Gastrocnemius medialis (tissue), 4 donors: ENCODE measurements around the gene PP2D1. TPM values are rescaled to one million over a fixed set of nuclear protein-coding genes. Genes with fewer than 3 reads are reported as not detected.
A peak's percentile ranks its signal among the peaks of the same experiment; 100 is the strongest.

Source experiments
- ATAC-seq, 2 donors: fragments of 150-250 bp; one replicate each; pipeline ENCODE4 v1.9.1; 2016
- DNase-seq, 2 donors: peaks; one replicate each; pipeline ENCODE4 v3.0.0-alpha.2; 2019
- H3K27ac ChIP-seq, 4 donors: fragments of 200-600 bp; sonication (generic); 1 replicate in 1 of 4; 2 replicates in 3 of 4; pipeline ENCODE4 v1.5.1; 2016 to 2018; ENCODE audit warnings: mild to moderate bottlenecking in 2 of 4, moderate library complexity in 1 of 4
- H3K27me3 ChIP-seq, 3 donors: fragments of 200-600 bp; sonication (generic) in 2 of 3; 1 replicate in 1 of 3; 2 replicates in 2 of 3; pipeline versions ENCODE4 v1.5.1 to v1.6.0; 2016 to 2019; ENCODE audit warnings: mild to moderate bottlenecking in 1 of 3, moderate library complexity in 1 of 3
- H3K36me3 ChIP-seq, 2 donors: fragments of 200-600 bp; sonication (generic) in 1 of 2; one replicate each; pipeline ENCODE4 v1.5.1; 2017 to 2018
- H3K4me1 ChIP-seq, 2 donors: fragments of 200-600 bp; sonication (generic) in 1 of 2; one replicate each; pipeline ENCODE4 v1.5.1; 2016 to 2017; ENCODE audit warnings: mild to moderate bottlenecking in 2 of 2
- H3K4me3 ChIP-seq, 4 donors: fragments of 200-600 bp; sonication (generic) in 3 of 4; 1 replicate in 1 of 4; 2 replicates in 3 of 4; pipeline ENCODE4 v1.5.1; 2016 to 2019; ENCODE audit warnings: mild to moderate bottlenecking in 2 of 4
- H3K9me3 ChIP-seq, 3 donors: fragments of 200-600 bp; sonication (generic) in 2 of 3; 1 replicate in 1 of 3; 2 replicates in 2 of 3; pipeline ENCODE4 v1.5.1; 2016 to 2019
- POLR2A ChIP-seq, 2 donors: fragments of 450-650 bp; IDR thresholded peaks; one replicate each; pipeline ENCODE4 v1.6.1; 2017; ENCODE audit warnings: antibody characterized with exemption in 2 of 2, mild to moderate bottlenecking in 2 of 2, moderate library complexity in 2 of 2
- in situ Hi-C, 4 donors: fragments of 200-750 bp; cut with MboI; loops; one replicate each; pipeline versions ENCODE4 v1.15.0 to v1.8.0; 2017; ENCODE audit warnings: low sequenced_read_pairs in 4 of 4
- intact Hi-C: fragments of 100-400 bp; cut with DNase I; formaldehyde crosslinking; loops from one replicate; pipeline ENCODE4 v1.15.1; 2023; ENCODE audit warnings: low total_unique reads
- total RNA-seq, 4 donors: library from RNA; depleted of rRNA; stranded (reverse); fragments of >200 nt; gene quantifications; one replicate each; pipeline versions ENCODE4 v1.1.0 to v1.2.3, GENCODE V29; 2016
- TF ChIP-seq, protein P1 (sequence below), 5 experiments: fragments of 450-650 bp in 3 of 5; fragments of 200-600 bp in 2 of 5; sonication (generic) in 2 of 5; IDR thresholded peaks in 4 of 5; conservative IDR thresholded peaks in 1 of 5; 1 replicate in 4 of 5; 2 replicates in 1 of 5; pipeline ENCODE4 v1.5.1; 2016 to 2019; ENCODE audit warnings: antibody characterized with exemption in 5 of 5, mild to moderate bottlenecking in 3 of 5, moderate library complexity in 3 of 5

Gene PP2D1
- total RNA-seq, 4 donors from 2014 or later = not detected

DNA sequence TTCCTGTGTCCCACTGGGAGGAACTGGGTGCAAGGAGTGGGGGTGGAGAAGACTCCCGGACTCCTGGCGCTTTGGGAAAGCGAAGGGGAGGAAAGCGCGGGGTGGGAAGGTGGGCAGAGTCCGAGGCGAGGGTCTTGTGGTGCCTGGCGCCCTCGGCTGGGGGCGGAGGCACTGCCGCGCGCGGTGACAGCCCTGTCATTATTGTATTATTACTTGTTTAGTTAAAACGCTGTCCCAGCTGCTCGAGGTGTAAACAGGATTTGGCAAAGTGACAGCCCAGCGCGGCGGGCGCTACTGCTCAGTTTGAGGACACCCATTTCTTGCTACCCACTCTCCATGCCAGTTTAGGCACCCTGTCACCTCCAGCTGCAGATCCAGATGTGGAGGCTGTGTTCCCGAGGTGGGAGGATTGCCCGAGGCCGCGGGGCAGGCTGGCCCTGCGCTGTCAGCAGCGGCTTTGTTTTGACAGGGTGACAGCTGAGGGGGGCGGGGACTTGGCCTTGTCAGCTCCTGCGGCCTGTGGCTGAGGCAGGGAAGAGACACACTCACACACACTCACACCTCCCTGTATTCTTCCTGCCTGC, 29.2 kb upstream of the PP2D1 start:
- DNase-seq = peak; percentile 94 to 96
- peak; percentile 66 to 75 for ATAC-seq
- H3K27me3 ChIP-seq = no peaks in the 10 kb centered on the region
- H3K4me1 ChIP-seq = peaks cover 25 to 35% of the 10 kb centered on the region in 2 donors
- in situ Hi-C loops (loop anchor here in 2 of 4 donors (10.0 kb wide), 2 partner anchors 96 to 144 kb away; partner anchors contain the start of genes RAB5A (in 1 of the 2) and SGO1 (in 1 of the 2)), intact Hi-C loops (loop anchor here (2.0 to 5.0 kb wide), 2 partner anchors 14 to 154 kb away; no protein-coding TSS in a partner anchor)
- peak overlapping the region; percentile 79 to 94 (median 89) for H3K4me3 ChIP-seq
- TF ChIP-seq POLR2A (IDR thresholded peaks at IDR 0.05) = peak; percentile 40 to 77
- TF ChIP-seq, protein P1, sequence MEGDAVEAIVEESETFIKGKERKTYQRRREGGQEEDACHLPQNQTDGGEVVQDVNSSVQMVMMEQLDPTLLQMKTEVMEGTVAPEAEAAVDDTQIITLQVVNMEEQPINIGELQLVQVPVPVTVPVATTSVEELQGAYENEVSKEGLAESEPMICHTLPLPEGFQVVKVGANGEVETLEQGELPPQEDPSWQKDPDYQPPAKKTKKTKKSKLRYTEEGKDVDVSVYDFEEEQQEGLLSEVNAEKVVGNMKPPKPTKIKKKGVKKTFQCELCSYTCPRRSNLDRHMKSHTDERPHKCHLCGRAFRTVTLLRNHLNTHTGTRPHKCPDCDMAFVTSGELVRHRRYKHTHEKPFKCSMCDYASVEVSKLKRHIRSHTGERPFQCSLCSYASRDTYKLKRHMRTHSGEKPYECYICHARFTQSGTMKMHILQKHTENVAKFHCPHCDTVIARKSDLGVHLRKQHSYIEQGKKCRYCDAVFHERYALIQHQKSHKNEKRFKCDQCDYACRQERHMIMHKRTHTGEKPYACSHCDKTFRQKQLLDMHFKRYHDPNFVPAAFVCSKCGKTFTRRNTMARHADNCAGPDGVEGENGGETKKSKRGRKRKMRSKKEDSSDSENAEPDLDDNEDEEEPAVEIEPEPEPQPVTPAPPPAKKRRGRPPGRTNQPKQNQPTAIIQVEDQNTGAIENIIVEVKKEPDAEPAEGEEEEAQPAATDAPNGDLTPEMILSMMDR (IDR thresholded peaks at IDR 0.05 in 4 of 5, conservative IDR thresholded peaks at IDR 0.05 in 1 of 5) = no peak
- no peaks in the 10 kb centered on the region for H3K9me3 ChIP-seq
- H3K36me3 ChIP-seq = no peaks in the 10 kb centered on the region
- H3K27ac ChIP-seq = peak overlapping the region; percentile 95 to 99 (median 99)

DNA sequence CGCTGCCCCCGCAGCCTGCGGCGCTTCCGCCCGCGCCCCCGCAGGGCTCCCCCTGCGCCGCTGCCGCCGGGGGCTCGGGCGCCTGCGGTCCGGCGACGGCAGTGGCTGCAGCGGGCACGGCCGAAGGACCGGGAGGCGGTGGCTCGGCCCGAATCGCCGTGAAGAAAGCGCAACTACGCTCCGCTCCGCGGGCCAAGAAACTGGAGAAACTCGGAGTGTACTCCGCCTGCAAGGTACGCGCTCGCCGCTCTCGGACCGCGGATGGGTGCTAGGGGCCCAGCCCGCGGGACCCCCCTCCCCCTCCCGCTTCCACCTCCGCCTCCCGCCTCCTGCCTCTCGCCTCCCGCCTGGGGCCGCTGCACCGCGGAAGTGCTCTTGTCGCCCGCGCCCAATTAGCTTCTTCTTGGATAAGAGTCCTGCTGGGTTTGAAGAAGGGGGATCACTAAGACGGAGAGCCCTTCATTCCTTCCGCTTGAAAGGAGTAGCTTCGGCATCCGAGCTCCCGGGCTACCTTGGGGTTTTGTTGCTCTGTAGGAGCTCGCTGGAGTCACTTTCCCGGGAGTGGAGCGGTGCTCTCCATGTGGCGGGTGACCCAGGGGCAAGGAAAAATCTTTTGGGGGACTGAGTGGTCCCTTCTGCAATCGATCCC, 28.6 kb upstream of the PP2D1 start:
- Histone ChIP-seq H3K27ac (peak overlapping the region; percentile 95 to 99 (median 99)), H3K36me3 (no peaks in the 10 kb centered on the region), H3K9me3 (no peaks in the 10 kb centered on the region), H3K27me3 (no peaks in the 10 kb centered on the region), H3K4me1 (peaks cover 25 to 35% of the 10 kb centered on the region in 2 donors), H3K4me3 (peak overlapping the region; percentile 79 to 94 (median 89))
- intact Hi-C loops (loop anchor here (1.0 to 5.0 kb wide), 4 partner anchors 14 to 153 kb away; partner anchors contain the start of gene RAB5A), in situ Hi-C loops (loop anchor here in 2 of 4 donors (10.0 kb wide), 2 partner anchors 96 to 144 kb away; partner anchors contain the start of genes RAB5A (in 1 of the 2) and SGO1 (in 1 of the 2))
- DNase-seq (peak; percentile 78 to 81), ATAC-seq (peak; percentile 67 to 68)
- TF ChIP-seq, protein P1 (IDR thresholded peaks at IDR 0.05 in 4 of 5, conservative IDR thresholded peaks at IDR 0.05 in 1 of 5) = peak in 1 of 5 experiments; percentile 34
- peak; percentile 5 to 51 for TF ChIP-seq POLR2A (IDR thresholded peaks at IDR 0.05)

DNA sequence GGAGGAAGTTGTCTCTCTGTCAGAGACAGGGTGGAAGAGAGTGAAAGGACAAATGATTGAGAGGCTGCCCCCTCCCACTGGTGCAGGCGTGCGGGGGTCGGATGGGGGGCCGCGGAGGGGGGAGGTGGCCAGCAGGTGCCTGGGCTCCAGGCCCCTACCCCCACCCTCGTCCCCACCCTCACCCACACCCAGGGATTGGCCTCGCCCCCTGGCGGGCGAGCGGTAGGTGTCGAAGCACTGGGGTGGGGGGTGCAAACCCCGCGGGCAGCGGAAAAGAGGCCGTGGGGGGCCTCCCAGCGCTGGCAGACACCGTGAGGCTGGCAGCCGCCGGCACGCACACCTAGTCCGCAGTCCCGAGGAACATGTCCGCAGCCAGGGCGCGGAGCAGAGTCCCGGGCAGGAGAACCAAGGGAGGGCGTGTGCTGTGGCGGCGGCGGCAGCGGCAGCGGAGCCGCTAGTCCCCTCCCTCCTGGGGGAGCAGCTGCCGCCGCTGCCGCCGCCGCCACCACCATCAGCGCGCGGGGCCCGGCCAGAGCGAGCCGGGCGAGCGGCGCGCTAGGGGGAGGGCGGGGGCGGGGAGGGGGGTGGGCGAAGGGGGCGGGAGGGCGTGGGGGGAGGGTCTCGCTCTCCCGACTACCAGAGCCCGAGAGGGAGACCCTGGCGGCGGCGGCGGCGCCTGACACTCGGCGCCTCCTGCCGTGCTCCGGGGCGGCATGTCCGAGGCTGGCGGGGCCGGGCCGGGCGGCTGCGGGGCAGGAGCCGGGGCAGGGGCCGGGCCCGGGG, 27.9 kb upstream of the PP2D1 start, which contains the start of gene KAT2B:
Gene KAT2B (plus strand): TSS at position 682 of the 783 bp plus-strand sequence. CDS start 32 bp downstream, at position 714.
- peak within 1 kb of the TSS; percentile 95 to 99 (median 99) for H3K27ac ChIP-seq
- ATAC-seq (peak; percentile 62 to 71), DNase-seq (peak; percentile 71 to 79)
- H3K4me3 ChIP-seq = peak within 1 kb of the TSS; percentile 79 to 94 (median 90)
- H3K27me3 ChIP-seq = no peaks in the 10 kb centered on the region
- intact Hi-C loops = loop anchor here (1.0 to 5.0 kb wide), 5 partner anchors 15 to 153 kb away; partner anchors contain the start of genes RAB5A and SGO1
- TF ChIP-seq, protein P1 (IDR thresholded peaks at IDR 0.05 in 4 of 5, conservative IDR thresholded peaks at IDR 0.05 in 1 of 5) = peak; percentile 47 to 88 (median 74)
- TF ChIP-seq POLR2A (IDR thresholded peaks at IDR 0.05) = peak; percentile 33 to 75
- in situ Hi-C loops = loop anchor here (5.0 to 10.0 kb wide), 3 partner anchors 93 to 145 kb away; partner anchors contain the start of genes RAB5A (in 4 of the 4) and SGO1 (in 2 of the 4)
- no peaks in the 10 kb centered on the region for H3K36me3 ChIP-seq
- H3K9me3 ChIP-seq = no peaks in the 10 kb centered on the region
- peaks cover 25 to 35% of the 10 kb centered on the region in 2 donors for H3K4me1 ChIP-seq

DNA sequence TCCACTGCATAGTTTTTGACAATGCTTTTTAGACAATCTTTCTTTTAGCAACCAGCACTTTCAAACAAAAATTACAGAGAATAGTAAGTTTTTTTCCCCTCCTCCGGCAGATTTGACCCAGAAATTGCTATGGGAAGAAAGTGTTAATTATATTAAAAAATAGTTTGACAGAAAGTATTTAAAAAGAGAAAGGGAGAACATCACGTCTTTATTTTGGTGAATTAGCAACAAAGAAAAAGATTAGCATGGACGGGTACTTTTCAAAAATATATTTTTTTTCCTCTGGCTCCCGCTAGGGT, 27.4 kb upstream of the PP2D1 start:
- intact Hi-C loops (loop anchor here (1.0 kb wide), 1 partner anchor 147 kb away; the partner anchor contains the start of gene SGO1), in situ Hi-C loops (loop anchor here in 3 of 4 donors (5.0 to 10.0 kb wide), 3 partner anchors 92 to 145 kb away; partner anchors contain the start of genes RAB5A (in 3 of the 3) and SGO1 (in 1 of the 3))
- Histone ChIP-seq H3K4me1 (peaks cover 25 to 31% of the 10 kb centered on the region in 2 donors), H3K9me3 (no peaks in the 10 kb centered on the region), H3K4me3 (peak overlapping the region; percentile 79 to 94 (median 90)), H3K27me3 (no peaks in the 10 kb centered on the region), H3K27ac (peak overlapping the region; percentile 95 to 99 (median 99)), H3K36me3 (no peaks in the 10 kb centered on the region)
- TF ChIP-seq, protein P1 (IDR thresholded peaks at IDR 0.05 in 4 of 5, conservative IDR thresholded peaks at IDR 0.05 in 1 of 5) = no peak
- TF ChIP-seq POLR2A (IDR thresholded peaks at IDR 0.05) = no peak
- ATAC-seq (no peak), DNase-seq (no peak)
